Activated T-cell treated with anti-CD3 and anti-CD28 coated beads for 48 hours (primary cell): ENCODE measurements around the gene ADAMTS13.
"Not testable (repeated sequence)": the region's sequence is repeated elsewhere in the genome, so short reads cannot be mapped to it uniquely, and the experiment has no call there.

Source experiments
- DNase-seq: peaks from one replicate; pipeline ENCODE4 v3.0.0-alpha.2; 2020; ENCODE audit warnings: low read depth

Gene ADAMTS13

GRCh38 chr9:133425049-133425632 lies 3.0 kb downstream of the ADAMTS13 start:
- no peak for DNase-seq

- no peak for DNase-seq
Measured at GRCh38 chr9:133426011-133426410, 3.8 kb downstream of the ADAMTS13 start.

GRCh38 chr9:133427658-133428348 lies 5.6 kb downstream of the ADAMTS13 start:
- DNase-seq = no peak

- no peak for DNase-seq
Measured at GRCh38 chr9:133428617-133429101, 6.5 kb downstream of the ADAMTS13 start.

- no peak for DNase-seq
Measured at GRCh38 chr9:133429214-133429613, 7.0 kb downstream of the ADAMTS13 start.

GRCh38 chr9:133429641-133430161 lies 7.5 kb downstream of the ADAMTS13 start:
- no peak for DNase-seq

GRCh38 chr9:133430244-133430643 lies 8.1 kb downstream of the ADAMTS13 start:
- DNase-seq = no peak

GRCh38 chr9:133433351-133433843 lies 11.2 kb downstream of the ADAMTS13 start:
- no peak for DNase-seq

GRCh38 chr9:133436681-133437080 lies 14.5 kb downstream of the ADAMTS13 start:
- no peak for DNase-seq

GRCh38 chr9:133437753-133438531 lies 15.8 kb downstream of the ADAMTS13 start:
- DNase-seq = no peak

GRCh38 chr9:133439337-133439736 lies 17.2 kb downstream of the ADAMTS13 start:
- DNase-seq = no peak

GRCh38 chr9:133440874-133441273 lies 18.7 kb downstream of the ADAMTS13 start:
- DNase-seq = no peak

GRCh38 chr9:133441571-133441970 lies 19.4 kb downstream of the ADAMTS13 start:
- DNase-seq = no peak

- no peak for DNase-seq
Measured at GRCh38 chr9:133443248-133443647, 21.1 kb downstream of the ADAMTS13 start.

- no peak for DNase-seq
Measured at GRCh38 chr9:133443982-133444381, 21.8 kb downstream of the ADAMTS13 start.

- no peak for DNase-seq
Measured at GRCh38 chr9:133445293-133445969, 23.3 kb downstream of the ADAMTS13 start.

- DNase-seq = no peak
Measured at GRCh38 chr9:133448487-133448972, 26.4 kb downstream of the ADAMTS13 start.

- no peak for DNase-seq
Measured at GRCh38 chr9:133449760-133450159, 27.6 kb downstream of the ADAMTS13 start.

GRCh38 chr9:133451865-133452264 lies 29.7 kb downstream of the ADAMTS13 start:
- DNase-seq = not testable (repeated sequence)

- DNase-seq = no peak
Measured at GRCh38 chr9:133452562-133452961, 30.4 kb downstream of the ADAMTS13 start.

GRCh38 chr9:133453651-133454050 lies 31.5 kb downstream of the ADAMTS13 start:
- DNase-seq = no peak

- no peak for DNase-seq
Measured at GRCh38 chr9:133454325-133454724, 32.2 kb downstream of the ADAMTS13 start.
